ENCODE data around the gene SELENOS.

Gene SELENOS

GRCh38 chr15:101286471-101287114 is 9.3 kb upstream of the SELENOS start:
- ATAC-seq = no peak
- TF ChIP-seq BACH2 (CRISPR knock-in tag; IDR thresholded peaks at IDR 0.05; ENCODE audit: borderline replicate concordance) (no peak), RARB (CRISPR knock-in tag; IDR thresholded peaks at IDR 0.05) (no peak), CREB5 (CRISPR knock-in tag; IDR thresholded peaks at IDR 0.05; ENCODE audit: low read depth) (no peak), ZC3H10 (CRISPR knock-in tag; IDR thresholded peaks at IDR 0.05) (no peak), SNAI2 (CRISPR knock-in tag; IDR thresholded peaks at IDR 0.05) (no peak), ESRRG (CRISPR knock-in tag; IDR thresholded peaks at IDR 0.05) (no peak)

- no peak for ATAC-seq
- TF ChIP-seq PPARA (CRISPR knock-in tag; IDR thresholded peaks at IDR 0.05; ENCODE audit: borderline replicate concordance) (no peak), SNAI2 (CRISPR knock-in tag; IDR thresholded peaks at IDR 0.05) (no peak), CSRNP3 (CRISPR knock-in tag; IDR thresholded peaks at IDR 0.05) (no peak), ISL1 (CRISPR knock-in tag; IDR thresholded peaks at IDR 0.05) (no peak), ESRRG (CRISPR knock-in tag; IDR thresholded peaks at IDR 0.05) (no peak), RARB (CRISPR knock-in tag; IDR thresholded peaks at IDR 0.05) (no peak), POU6F1 (CRISPR knock-in tag; IDR thresholded peaks at IDR 0.05; ENCODE audit: borderline replicate concordance, low read depth) (no peak), BACH2 (CRISPR knock-in tag; IDR thresholded peaks at IDR 0.05; ENCODE audit: borderline replicate concordance) (no peak), OSR1 (CRISPR knock-in tag; IDR thresholded peaks at IDR 0.05) (no peak), ZNF8 (CRISPR knock-in tag; IDR thresholded peaks at IDR 0.05) (no peak)
These were observed 6.6 kb upstream of the SELENOS start for GRCh38 chr15:101283931-101284330.

GRCh38 chr15:101280007-101280406 is 2.7 kb upstream of the SELENOS start:
- TF ChIP-seq BACH2 (CRISPR knock-in tag; IDR thresholded peaks at IDR 0.05; ENCODE audit: borderline replicate concordance) = no peak
- no peak for TF ChIP-seq ZC3H10 (CRISPR knock-in tag; IDR thresholded peaks at IDR 0.05)
- no peak for TF ChIP-seq GLIS3 (CRISPR knock-in tag; IDR thresholded peaks at IDR 0.05)
- TF ChIP-seq ZNF565 (CRISPR knock-in tag; conservative IDR thresholded peaks at IDR 0.05; ENCODE audit: low read depth) = no peak
- no peak for TF ChIP-seq ISL1 (CRISPR knock-in tag; IDR thresholded peaks at IDR 0.05)
- no peak for TF ChIP-seq CREB5 (CRISPR knock-in tag; IDR thresholded peaks at IDR 0.05; ENCODE audit: low read depth)
- TF ChIP-seq PPARA (CRISPR knock-in tag; IDR thresholded peaks at IDR 0.05; ENCODE audit: borderline replicate concordance) = no peak
- no peak for TF ChIP-seq TCF4 (CRISPR knock-in tag; IDR thresholded peaks at IDR 0.05; ENCODE audit: borderline replicate concordance)
- TF ChIP-seq ZNF70 (CRISPR knock-in tag; IDR thresholded peaks at IDR 0.05) = no peak
- TF ChIP-seq OSR1 (CRISPR knock-in tag; IDR thresholded peaks at IDR 0.05) = no peak
- TF ChIP-seq CSDC2 (CRISPR knock-in tag; IDR thresholded peaks at IDR 0.05) = no peak
- ATAC-seq = no peak

- no peak for TF ChIP-seq ISL1 (CRISPR knock-in tag; IDR thresholded peaks at IDR 0.05)
- no peak for TF ChIP-seq ZNF8 (CRISPR knock-in tag; IDR thresholded peaks at IDR 0.05)
- no peak for TF ChIP-seq CREB5 (CRISPR knock-in tag; IDR thresholded peaks at IDR 0.05; ENCODE audit: low read depth)
- TF ChIP-seq ZFP30 (CRISPR knock-in tag; IDR thresholded peaks at IDR 0.05) = no peak
- TF ChIP-seq POU6F1 (CRISPR knock-in tag; IDR thresholded peaks at IDR 0.05; ENCODE audit: borderline replicate concordance, low read depth) = no peak
- TF ChIP-seq ZFP3 (CRISPR knock-in tag; IDR thresholded peaks at IDR 0.05) = no peak
- TF ChIP-seq CSDC2 (CRISPR knock-in tag; IDR thresholded peaks at IDR 0.05) = no peak
- no peak for ATAC-seq
These were observed 769 bp upstream of the SELENOS start for GRCh38 chr15:101277943-101278564.
